GM18909 (cell line): ENCODE data around the gene ADAM22.
"Not testable (repeated sequence)": the region's sequence is repeated elsewhere in the genome, so short reads cannot be mapped to it uniquely, and the experiment has no call there.

Experiments
- ATAC-seq: cut with Tn5 transposase; IDR thresholded peaks from one replicate; pipeline ENCODE4 v1.9.1; 2021; ENCODE audit warnings: mild to moderate bottlenecking; ENCODE audit not compliant: unreplicated experiment, poor library complexity

The ADAM22 gene

GRCh38 chr7:88150033-88150432, 216.0 kb downstream of the ADAM22 start:
- no peak for ATAC-seq

GRCh38 chr7:88151119-88151790, 217.2 kb downstream of the ADAM22 start:
- no peak for ATAC-seq

GRCh38 chr7:88153378-88153777, 219.3 kb downstream of the ADAM22 start:
- no peak for ATAC-seq

- no peak for ATAC-seq
Observed at GRCh38 chr7:88155756-88156155, 221.7 kb downstream of the ADAM22 start.

- no peak for ATAC-seq
Observed at GRCh38 chr7:88156356-88156755, 222.3 kb downstream of the ADAM22 start.

- ATAC-seq = not testable (repeated sequence)
Observed at GRCh38 chr7:88159741-88160140, 225.7 kb downstream of the ADAM22 start.

- no peak for ATAC-seq
Observed at GRCh38 chr7:88165697-88166096, 231.6 kb downstream of the ADAM22 start.

GRCh38 chr7:88167223-88167622, 233.2 kb downstream of the ADAM22 start:
- no peak for ATAC-seq

GRCh38 chr7:88167721-88168120, 233.7 kb downstream of the ADAM22 start:
- ATAC-seq = no peak

GRCh38 chr7:88169717-88170320, 235.8 kb downstream of the ADAM22 start:
- peak; percentile 50 for ATAC-seq

GRCh38 chr7:88172842-88173241, 238.8 kb downstream of the ADAM22 start:
- ATAC-seq = no peak

- ATAC-seq = no peak
Observed at GRCh38 chr7:88176190-88176589, 242.1 kb downstream of the ADAM22 start.

- no peak for ATAC-seq
Observed at GRCh38 chr7:88183051-88183450, 249.0 kb downstream of the ADAM22 start.

GRCh38 chr7:88184848-88185304, 250.8 kb downstream of the ADAM22 start:
- ATAC-seq = no peak

GRCh38 chr7:88185650-88186049, 251.6 kb downstream of the ADAM22 start:
- ATAC-seq = no peak

GRCh38 chr7:88191911-88192310, 257.9 kb downstream of the ADAM22 start:
- no peak for ATAC-seq

- ATAC-seq = no peak
Observed at GRCh38 chr7:88200261-88200660, 266.2 kb downstream of the ADAM22 start.

GRCh38 chr7:88200789-88201188, 266.7 kb downstream of the ADAM22 start:
- ATAC-seq = no peak

GRCh38 chr7:88201305-88201704, 267.3 kb downstream of the ADAM22 start:
- no peak for ATAC-seq

- no peak for ATAC-seq
Observed at GRCh38 chr7:88202278-88202677, 268.2 kb downstream of the ADAM22 start.

- ATAC-seq = peak; percentile 43
Observed at GRCh38 chr7:88202799-88203198, 268.7 kb downstream of the ADAM22 start.

GRCh38 chr7:88203401-88203800, 269.4 kb downstream of the ADAM22 start:
- no peak for ATAC-seq
